Measurements from ENCODE around the gene SPECC1.
"Not testable (repeated sequence)": the region's sequence is repeated elsewhere in the genome, so short reads cannot be mapped to it uniquely, and the experiment has no call there.

SPECC1 gene

DNA sequence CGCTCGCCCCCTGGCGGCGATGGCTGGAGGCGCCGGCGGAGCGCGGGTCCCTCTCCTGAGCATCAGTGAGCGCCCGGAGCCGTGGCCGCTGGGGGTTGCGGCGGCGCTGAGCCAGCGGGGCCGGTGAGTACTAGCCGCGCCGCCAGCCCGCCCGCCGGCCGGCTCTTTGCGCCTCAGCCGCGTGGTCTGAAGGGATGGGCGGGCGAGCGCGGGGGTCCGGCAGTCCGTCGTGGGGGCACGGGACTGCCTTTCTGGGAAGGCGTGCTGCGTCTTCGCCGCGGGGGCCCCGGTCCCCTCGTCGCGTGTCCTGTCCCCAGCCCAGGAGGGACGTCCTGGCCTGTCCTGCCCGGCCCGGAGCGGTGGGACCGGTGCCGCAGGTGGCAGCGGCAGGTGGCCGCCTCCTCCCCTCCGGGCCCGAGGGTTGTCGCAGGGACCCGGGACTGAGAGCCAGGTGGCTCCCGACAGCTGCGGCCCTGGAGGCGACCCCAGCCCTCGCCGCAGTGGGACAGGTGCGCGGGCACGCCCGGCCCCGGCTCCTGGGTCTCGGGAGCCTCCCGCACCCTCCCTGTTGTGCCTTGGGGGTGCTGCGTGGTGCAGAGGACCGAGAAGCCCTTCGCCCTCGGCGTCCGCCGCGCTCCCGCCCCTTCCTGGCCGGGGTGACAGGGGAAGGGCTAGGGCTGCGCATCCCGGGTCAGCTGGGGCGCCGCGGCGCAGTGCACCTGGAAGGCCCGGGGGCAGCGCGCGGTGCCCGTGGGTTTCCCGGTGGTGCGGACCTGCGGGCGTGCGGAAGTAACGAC is at the start of gene SPECC1:
TSS of gene SPECC1 (plus strand) at position 58 of the 797 bp plus-strand sequence. CDS start 87,293 bp downstream, outside the sequence.
- no peaks in the 10 kb centered on the region for H3K9me3 ChIP-seq (ENCODE audit: low read length)
- peaks cover 18% of the 10 kb centered on the region for H3K4me1 ChIP-seq (ENCODE audit: insufficient read depth, low read length, severe bottlenecking)
- no peaks in the 10 kb centered on the region for H3K9me2 ChIP-seq (ENCODE audit: low read depth, low read length)
- H4K20me1 ChIP-seq (ENCODE audit: insufficient read depth, low read length), result no peaks in the 10 kb centered on the region
- TF ChIP-seq CTCF (IDR thresholded peaks at IDR 0.05; ENCODE audit: low read length) (peak; percentile 71), EZH2 (IDR thresholded peaks at IDR 0.05; ENCODE audit: borderline replicate concordance, low read length) (no peak)
- H3F3A ChIP-seq (ENCODE audit: insufficient read depth, low read length), result no peaks in the 10 kb centered on the region
- peak within 1 kb of the TSS; percentile 42 for H3K9ac ChIP-seq (ENCODE audit: low read length)
- peak within 1 kb of the TSS; percentile 69 for H2AFZ ChIP-seq (ENCODE audit: low read length)
- no peak within 1 kb of the TSS for H3K27ac ChIP-seq (ENCODE audit: low read depth, low read length, poor library complexity, severe bottlenecking)
- no peaks in the 10 kb centered on the region for H3K27me3 ChIP-seq (ENCODE audit: insufficient read depth, low read length)
- no peaks in the 10 kb centered on the region for H3K79me2 ChIP-seq (ENCODE audit: insufficient read depth, low read length)
- no peaks in the 10 kb centered on the region for H3K36me3 ChIP-seq (ENCODE audit: insufficient read depth, low read length)
- peak within 1 kb of the TSS; percentile 63 for H3K4me3 ChIP-seq (ENCODE audit: low read depth, low read length, poor library complexity, severe bottlenecking)
- peak within 1 kb of the TSS; percentile 88 for H3K4me2 ChIP-seq (ENCODE audit: low read length)

- not testable (repeated sequence) for H2AFZ ChIP-seq (ENCODE audit: low read length); H4K20me1 ChIP-seq (ENCODE audit: insufficient read depth, low read length); H3K9me3 ChIP-seq (ENCODE audit: low read length); H3K27ac ChIP-seq (ENCODE audit: low read depth, low read length, poor library complexity, severe bottlenecking); H3K4me3 ChIP-seq (ENCODE audit: low read depth, low read length, poor library complexity, severe bottlenecking); H3K4me2 ChIP-seq (ENCODE audit: low read length); H3K9me2 ChIP-seq (ENCODE audit: low read depth, low read length); H3K79me2 ChIP-seq (ENCODE audit: insufficient read depth, low read length); H3K4me1 ChIP-seq (ENCODE audit: insufficient read depth, low read length, severe bottlenecking); H3K9ac ChIP-seq (ENCODE audit: low read length); H3F3A ChIP-seq (ENCODE audit: insufficient read depth, low read length); H3K27me3 ChIP-seq (ENCODE audit: insufficient read depth, low read length)
- H3K36me3 ChIP-seq (ENCODE audit: insufficient read depth, low read length), result peaks cover 77% of the 10 kb centered on the region
Observed at GRCh38 chr17:19962954-19963353, 46.2 kb upstream of the SPECC1 start.

DNA sequence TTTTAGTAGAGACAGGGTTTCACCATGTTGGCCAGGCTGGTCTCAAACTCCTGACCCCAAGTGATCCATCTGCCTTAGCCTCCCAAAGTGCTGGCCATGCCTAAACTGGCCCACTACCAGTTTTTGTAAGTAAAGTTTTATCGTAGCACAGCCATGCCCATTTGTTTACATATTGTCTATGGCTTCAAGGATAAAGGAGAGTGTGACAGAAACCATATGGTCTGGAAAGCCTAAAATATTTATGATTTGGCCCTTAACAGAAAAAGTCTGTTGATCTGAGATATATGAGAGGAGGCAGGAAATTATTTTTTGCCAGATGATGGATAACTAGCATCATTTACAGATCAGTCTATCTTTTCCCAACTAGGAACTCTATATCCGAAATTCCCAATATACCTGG is 36.0 kb upstream of the SPECC1 start:
- peaks cover 70% of the 10 kb centered on the region for H3K36me3 ChIP-seq (ENCODE audit: insufficient read depth, low read length)
- H3K9me2 ChIP-seq (ENCODE audit: low read depth, low read length), result no peaks in the 10 kb centered on the region
- H2AFZ ChIP-seq (ENCODE audit: low read length), result no peak overlapping the region
- H3K4me3 ChIP-seq (ENCODE audit: low read depth, low read length, poor library complexity, severe bottlenecking), result no peak overlapping the region
- H3K4me1 ChIP-seq (ENCODE audit: insufficient read depth, low read length, severe bottlenecking), result peaks cover 15% of the 10 kb centered on the region
- H3F3A ChIP-seq (ENCODE audit: insufficient read depth, low read length), result no peaks in the 10 kb centered on the region
- H3K9me3 ChIP-seq (ENCODE audit: low read length), result no peaks in the 10 kb centered on the region
- peaks cover 79% of the 10 kb centered on the region for H3K79me2 ChIP-seq (ENCODE audit: insufficient read depth, low read length)
- H4K20me1 ChIP-seq (ENCODE audit: insufficient read depth, low read length), result no peaks in the 10 kb centered on the region
- no peak overlapping the region for H3K9ac ChIP-seq (ENCODE audit: low read length)
- no peak overlapping the region for H3K4me2 ChIP-seq (ENCODE audit: low read length)
- TF ChIP-seq CTCF (IDR thresholded peaks at IDR 0.05; ENCODE audit: low read length) (no peak), EZH2 (IDR thresholded peaks at IDR 0.05; ENCODE audit: borderline replicate concordance, low read length) (no peak)
- H3K27me3 ChIP-seq (ENCODE audit: insufficient read depth, low read length), result no peaks in the 10 kb centered on the region
- H3K27ac ChIP-seq (ENCODE audit: low read depth, low read length, poor library complexity, severe bottlenecking), result no peak overlapping the region

- peak overlapping the region; percentile 0; the same call in 1 of the 2 replicates for H3K4me2 ChIP-seq (ENCODE audit: low read length)
- no peaks in the 10 kb centered on the region for H3K9me2 ChIP-seq (ENCODE audit: low read depth, low read length)
- H4K20me1 ChIP-seq (ENCODE audit: insufficient read depth, low read length), result no peaks in the 10 kb centered on the region
- no peak overlapping the region for H3K27ac ChIP-seq (ENCODE audit: low read depth, low read length, poor library complexity, severe bottlenecking)
- H3K9me3 ChIP-seq (ENCODE audit: low read length), result no peaks in the 10 kb centered on the region
- H3K79me2 ChIP-seq (ENCODE audit: insufficient read depth, low read length), result peaks cover 61% of the 10 kb centered on the region
- H3F3A ChIP-seq (ENCODE audit: insufficient read depth, low read length), result no peaks in the 10 kb centered on the region
- no peaks in the 10 kb centered on the region; the same call in 1 of the 2 replicates for H3K27me3 ChIP-seq (ENCODE audit: insufficient read depth, low read length)
- H3K4me3 ChIP-seq (ENCODE audit: low read depth, low read length, poor library complexity, severe bottlenecking), result no peak overlapping the region
- peaks cover 21% of the 10 kb centered on the region for H3K4me1 ChIP-seq (ENCODE audit: insufficient read depth, low read length, severe bottlenecking)
- H2AFZ ChIP-seq (ENCODE audit: low read length), result no peak overlapping the region
- TF ChIP-seq CTCF (IDR thresholded peaks at IDR 0.05; ENCODE audit: low read length) (no peak), EZH2 (IDR thresholded peaks at IDR 0.05; ENCODE audit: borderline replicate concordance, low read length) (no peak)
- no peak overlapping the region for H3K9ac ChIP-seq (ENCODE audit: low read length)
- peaks cover 47% of the 10 kb centered on the region for H3K36me3 ChIP-seq (ENCODE audit: insufficient read depth, low read length)
Observed at GRCh38 chr17:19975601-19976000, 33.6 kb upstream of the SPECC1 start.

Measured in OCI-LY1 (cell line).